Measurements from ENCODE around the gene DNAAF2.
"Not testable (repeated sequence)": the region's sequence is repeated elsewhere in the genome, so short reads cannot be mapped to it uniquely, and the experiment has no call there.

Gene DNAAF2

GRCh38 chr14:49634547-49635334 lies at the start of gene DNAAF2:
TSS of gene DNAAF2 (minus strand) at chr14:49635244. CDS start at chr14:49635149, 95 bp downstream.
- DNase-seq, result peak; percentile 74

GRCh38 chr14:49679271-49679670 lies 44.2 kb upstream of the DNAAF2 start:
- DNase-seq, result no peak

- no peak for DNase-seq
Measured at GRCh38 chr14:49677643-49678042, 42.6 kb upstream of the DNAAF2 start.

- DNase-seq, result no peak
Measured at GRCh38 chr14:49673586-49673985, 38.5 kb upstream of the DNAAF2 start.

- DNase-seq, result no peak
Measured at GRCh38 chr14:49670475-49670874, 35.4 kb upstream of the DNAAF2 start.

- DNase-seq, result no peak
Measured at GRCh38 chr14:49659526-49660455, 24.7 kb upstream of the DNAAF2 start.

- DNase-seq, result not testable (repeated sequence)
Measured at GRCh38 chr14:49657500-49657899, 22.5 kb upstream of the DNAAF2 start.

- no peak for DNase-seq
Measured at GRCh38 chr14:49654511-49654910, 19.5 kb upstream of the DNAAF2 start.

GRCh38 chr14:49653508-49653907 lies 18.5 kb upstream of the DNAAF2 start:
- no peak for DNase-seq

GRCh38 chr14:49642163-49642562 lies 7.1 kb upstream of the DNAAF2 start:
- DNase-seq, result no peak

GRCh38 chr14:49641697-49642129 lies 6.7 kb upstream of the DNAAF2 start:
- peak; percentile 70 for DNase-seq

GRCh38 chr14:49640540-49641417 lies 5.7 kb upstream of the DNAAF2 start:
- no peak for DNase-seq

GRCh38 chr14:49637534-49638078 lies 2.6 kb upstream of the DNAAF2 start:
- no peak for DNase-seq

- no peak for DNase-seq
Measured at GRCh38 chr14:49636866-49637265, 1.8 kb upstream of the DNAAF2 start.

GRCh38 chr14:49633640-49634546 lies 1.2 kb downstream of the DNAAF2 start:
- DNase-seq, result peak; percentile 96

GRCh38 chr14:49623941-49624839 lies 10.9 kb downstream of the DNAAF2 start:
- DNase-seq, result no peak

- DNase-seq, result no peak
Measured at GRCh38 chr14:49623387-49623786, 11.7 kb downstream of the DNAAF2 start.

- DNase-seq, result no peak
Measured at GRCh38 chr14:49622022-49622607, 12.9 kb downstream of the DNAAF2 start.

- peak; percentile 64 for DNase-seq
Measured at GRCh38 chr14:49621114-49621881, 13.7 kb downstream of the DNAAF2 start.
